Hematopoietic multipotent progenitor cell treated with erythropoietin and hydrocortisone succinate and interleukin-3 and kit ligand, for 4 days (in vitro differentiated cells): ENCODE measurements around the gene ZNF524.

Source experiments
- DNase-seq: peaks from one replicate; pipeline ENCODE4 v3.0.0-alpha.2; 2015

The ZNF524 gene

GRCh38 chr19:55621673-55622231, 21.7 kb downstream of the ZNF524 start:
- no peak for DNase-seq

- no peak for DNase-seq
These were observed 22.3 kb downstream of the ZNF524 start for GRCh38 chr19:55622242-55622969.

GRCh38 chr19:55623130-55623529, 23.0 kb downstream of the ZNF524 start:
- DNase-seq = no peak

GRCh38 chr19:55623561-55623960, 23.5 kb downstream of the ZNF524 start:
- peak; percentile 46 for DNase-seq

- peak; percentile 98 for DNase-seq
These were observed 24.3 kb downstream of the ZNF524 start, which contains the start of gene ZNF784 for GRCh38 chr19:55624109-55625003. ZNF784 (minus strand) TSS chr19:55624566; CDS start chr19:55624561, 5 bp downstream.

- DNase-seq = no peak
These were observed 24.9 kb downstream of the ZNF524 start for GRCh38 chr19:55625004-55625326.

GRCh38 chr19:55626350-55626749, 26.3 kb downstream of the ZNF524 start:
- DNase-seq = no peak

GRCh38 chr19:55632463-55632834, 32.4 kb downstream of the ZNF524 start:
- peak; percentile 97 for DNase-seq

- peak; percentile 78 for DNase-seq
These were observed 33.8 kb downstream of the ZNF524 start for GRCh38 chr19:55633861-55634260.

- DNase-seq = no peak
These were observed 35.2 kb downstream of the ZNF524 start for GRCh38 chr19:55635334-55635717.

- DNase-seq = no peak
These were observed 35.9 kb downstream of the ZNF524 start for GRCh38 chr19:55635856-55636440.

GRCh38 chr19:55636723-55637122, 36.6 kb downstream of the ZNF524 start:
- no peak for DNase-seq

- no peak for DNase-seq
These were observed 37.4 kb downstream of the ZNF524 start for GRCh38 chr19:55637534-55637933.

GRCh38 chr19:55638864-55639359, 38.8 kb downstream of the ZNF524 start:
- DNase-seq = peak; percentile 89

- peak; percentile 88 for DNase-seq
These were observed 40.0 kb downstream of the ZNF524 start for GRCh38 chr19:55640043-55640576.

- DNase-seq = peak; percentile 86
These were observed 40.7 kb downstream of the ZNF524 start, which contains the start of gene ZNF580 for GRCh38 chr19:55640577-55641425. ZNF580 (plus strand) TSS chr19:55641002; CDS start chr19:55642509, 1,507 bp downstream.

- DNase-seq = peak; percentile 48
These were observed 41.5 kb downstream of the ZNF524 start for GRCh38 chr19:55641426-55642152.

GRCh38 chr19:55642153-55643002, 42.3 kb downstream of the ZNF524 start:
- peak; percentile 48 for DNase-seq

- DNase-seq = peak; percentile 90
These were observed 43.2 kb downstream of the ZNF524 start, which contains the start of gene ZNF581 for GRCh38 chr19:55643003-55643886. ZNF581 (plus strand) TSS chr19:55643649; CDS start chr19:55644572, 923 bp downstream.
